GM18519 (cell line): ENCODE data around the gene SERPINB13.
"Not testable (repeated sequence)": the region's sequence is repeated elsewhere in the genome, so short reads cannot be mapped to it uniquely, and the experiment has no call there.

ENCODE experiments used
- ATAC-seq: cut with Tn5 transposase; IDR thresholded peaks from one replicate; pipeline ENCODE4 v1.9.1; 2021; ENCODE audit warnings: mild to moderate bottlenecking, moderate library complexity; ENCODE audit not compliant: unreplicated experiment, low FRiP score

Gene SERPINB13

DNA sequence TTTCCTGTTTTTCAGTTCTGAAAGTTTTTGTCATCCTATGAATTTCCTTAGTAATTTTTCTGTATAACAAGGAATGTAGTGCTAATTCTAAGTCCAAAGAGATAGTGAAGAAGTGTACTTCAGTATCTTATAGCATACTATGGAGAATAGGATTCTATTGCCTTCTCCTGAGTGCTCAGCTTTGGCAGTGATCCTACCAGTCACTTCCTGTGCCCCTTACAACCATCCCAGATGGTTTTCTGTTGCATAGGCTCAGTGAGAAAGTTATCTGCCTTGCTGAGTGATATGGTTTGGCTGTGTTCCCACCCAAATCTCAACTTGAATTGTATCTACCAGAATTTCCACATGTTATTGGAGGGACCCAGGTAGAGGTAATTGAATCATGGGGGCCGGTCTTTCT, 57.6 kb downstream of the SERPINB13 start:
- ATAC-seq, result not testable (repeated sequence)

DNA sequence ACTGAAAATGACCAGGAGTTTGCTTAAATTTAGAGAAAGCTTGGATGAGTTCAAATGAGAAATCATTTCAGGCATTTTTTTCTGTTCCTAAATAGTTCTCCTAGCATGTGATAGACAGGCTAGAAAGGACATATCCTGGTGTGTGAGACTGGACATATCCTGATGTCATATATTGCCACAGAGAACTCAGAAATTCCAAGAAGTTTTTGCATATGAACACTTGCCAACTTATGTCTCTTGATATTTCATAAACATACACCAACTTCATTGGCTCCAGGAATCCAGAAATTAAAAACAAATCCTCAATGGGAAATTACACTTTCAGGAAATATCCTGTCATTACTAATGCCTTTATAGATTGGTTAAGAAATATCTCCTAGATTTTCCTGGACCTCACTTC, 59.8 kb downstream of the SERPINB13 start:
- no peak for ATAC-seq

DNA sequence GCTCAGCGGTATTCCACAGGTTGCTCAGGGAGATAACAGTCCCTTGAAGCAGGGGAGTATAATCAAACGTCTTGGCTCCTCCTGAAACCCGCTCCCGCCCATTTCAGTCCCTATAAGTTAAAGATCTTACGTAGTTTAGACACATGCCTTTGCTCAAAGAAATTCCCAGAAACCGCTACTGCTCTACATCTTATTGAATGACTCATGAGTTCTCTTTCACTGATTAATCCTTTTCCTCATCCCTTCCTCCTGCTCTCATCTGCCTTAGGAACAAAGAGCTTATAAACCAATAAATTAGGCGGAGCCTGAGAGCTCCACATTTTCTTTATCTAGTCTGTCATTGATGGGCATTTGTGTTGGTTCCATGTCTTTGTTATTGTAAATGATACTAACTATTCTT, 61.1 kb downstream of the SERPINB13 start:
- no peak for ATAC-seq
